ENCODE data around the gene MMS22L.
A peak's percentile ranks its signal among the peaks of the same experiment; 100 is the strongest.

Gene MMS22L, protein sequence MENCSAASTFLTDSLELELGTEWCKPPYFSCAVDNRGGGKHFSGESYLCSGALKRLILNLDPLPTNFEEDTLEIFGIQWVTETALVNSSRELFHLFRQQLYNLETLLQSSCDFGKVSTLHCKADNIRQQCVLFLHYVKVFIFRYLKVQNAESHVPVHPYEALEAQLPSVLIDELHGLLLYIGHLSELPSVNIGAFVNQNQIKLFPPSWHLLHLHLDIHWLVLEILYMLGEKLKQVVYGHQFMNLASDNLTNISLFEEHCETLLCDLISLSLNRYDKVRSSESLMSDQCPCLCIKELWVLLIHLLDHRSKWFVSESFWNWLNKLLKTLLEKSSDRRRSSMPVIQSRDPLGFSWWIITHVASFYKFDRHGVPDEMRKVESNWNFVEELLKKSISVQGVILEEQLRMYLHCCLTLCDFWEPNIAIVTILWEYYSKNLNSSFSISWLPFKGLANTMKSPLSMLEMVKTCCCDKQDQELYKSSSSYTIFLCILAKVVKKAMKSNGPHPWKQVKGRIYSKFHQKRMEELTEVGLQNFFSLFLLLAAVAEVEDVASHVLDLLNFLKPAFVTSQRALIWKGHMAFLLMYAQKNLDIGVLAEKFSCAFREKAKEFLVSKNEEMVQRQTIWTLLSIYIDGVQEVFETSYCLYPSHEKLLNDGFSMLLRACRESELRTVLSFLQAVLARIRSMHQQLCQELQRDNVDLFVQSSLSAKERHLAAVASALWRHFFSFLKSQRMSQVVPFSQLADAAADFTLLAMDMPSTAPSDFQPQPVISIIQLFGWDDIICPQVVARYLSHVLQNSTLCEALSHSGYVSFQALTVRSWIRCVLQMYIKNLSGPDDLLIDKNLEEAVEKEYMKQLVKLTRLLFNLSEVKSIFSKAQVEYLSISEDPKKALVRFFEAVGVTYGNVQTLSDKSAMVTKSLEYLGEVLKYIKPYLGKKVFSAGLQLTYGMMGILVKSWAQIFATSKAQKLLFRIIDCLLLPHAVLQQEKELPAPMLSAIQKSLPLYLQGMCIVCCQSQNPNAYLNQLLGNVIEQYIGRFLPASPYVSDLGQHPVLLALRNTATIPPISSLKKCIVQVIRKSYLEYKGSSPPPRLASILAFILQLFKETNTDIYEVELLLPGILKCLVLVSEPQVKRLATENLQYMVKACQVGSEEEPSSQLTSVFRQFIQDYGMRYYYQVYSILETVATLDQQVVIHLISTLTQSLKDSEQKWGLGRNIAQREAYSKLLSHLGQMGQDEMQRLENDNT

DNA sequence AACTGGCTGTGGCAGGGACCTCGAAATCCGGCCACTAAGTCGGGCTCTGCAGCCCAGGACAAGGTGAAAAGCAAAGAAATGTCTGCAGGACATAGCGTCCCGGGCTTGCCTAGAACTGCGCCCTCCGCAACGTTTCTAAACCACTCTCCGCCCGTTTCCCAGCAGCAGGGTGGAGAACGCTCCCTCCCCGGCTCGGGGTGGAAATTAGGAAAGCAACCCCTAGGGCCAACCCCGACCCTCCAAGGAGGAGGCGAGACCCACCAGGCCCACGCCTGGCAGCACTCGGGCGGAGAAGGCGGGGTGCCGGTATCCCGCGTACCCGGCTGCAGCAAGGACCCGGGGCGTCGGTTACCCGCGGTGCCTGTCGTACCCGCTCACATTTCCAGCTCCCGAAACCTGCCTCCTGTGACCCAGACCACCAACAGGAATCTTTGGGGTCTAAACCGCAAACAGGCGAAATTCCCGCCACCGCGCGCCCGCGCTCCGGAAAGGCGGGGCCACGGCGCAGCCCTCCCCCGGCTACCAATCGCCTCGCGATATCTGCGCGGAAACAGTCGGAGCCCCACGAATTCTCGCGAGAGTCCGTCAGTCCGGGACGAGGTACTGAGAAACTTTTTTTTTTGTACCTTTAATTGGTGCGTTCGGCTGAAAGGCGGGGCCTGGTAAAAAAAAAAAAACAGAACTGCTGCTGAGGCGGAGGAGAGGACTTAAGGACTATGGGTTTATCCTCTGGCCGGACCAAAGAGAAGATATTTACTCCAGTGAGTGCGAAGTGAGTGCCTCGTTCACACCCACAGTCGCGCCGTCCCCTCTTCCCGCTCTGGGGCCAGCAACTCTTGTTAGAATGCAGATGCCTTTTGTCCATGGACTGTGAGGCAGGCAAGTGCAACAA is at the start of gene MMS22L:
TSS of gene MMS22L (minus strand) at position 491 of the 892 bp plus-strand sequence. CDS start 739 bp downstream, outside the sequence.
- peak; percentile 75 for DNase-seq (ENCODE audit: low read depth)

DNA sequence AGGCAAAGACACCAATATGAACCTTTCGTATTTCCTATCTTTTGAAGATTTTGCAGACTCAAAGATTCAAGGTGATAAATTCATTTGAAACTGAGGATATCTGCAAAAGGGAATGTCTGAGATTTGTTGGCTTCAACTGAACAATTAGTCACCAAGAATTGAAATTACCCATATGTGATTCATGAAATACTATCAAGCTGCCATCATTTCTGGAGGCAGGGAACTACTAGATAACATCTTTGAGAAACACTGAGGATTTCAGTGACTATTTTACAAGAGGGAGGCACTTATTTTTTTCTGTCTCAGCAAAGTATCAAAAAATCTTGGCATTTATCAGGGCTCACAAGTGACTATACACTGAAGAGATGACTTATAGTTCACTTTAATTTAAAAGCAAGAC is 39.8 kb upstream of the MMS22L start:
- DNase-seq (ENCODE audit: low read depth), result peak; percentile 11

DNA sequence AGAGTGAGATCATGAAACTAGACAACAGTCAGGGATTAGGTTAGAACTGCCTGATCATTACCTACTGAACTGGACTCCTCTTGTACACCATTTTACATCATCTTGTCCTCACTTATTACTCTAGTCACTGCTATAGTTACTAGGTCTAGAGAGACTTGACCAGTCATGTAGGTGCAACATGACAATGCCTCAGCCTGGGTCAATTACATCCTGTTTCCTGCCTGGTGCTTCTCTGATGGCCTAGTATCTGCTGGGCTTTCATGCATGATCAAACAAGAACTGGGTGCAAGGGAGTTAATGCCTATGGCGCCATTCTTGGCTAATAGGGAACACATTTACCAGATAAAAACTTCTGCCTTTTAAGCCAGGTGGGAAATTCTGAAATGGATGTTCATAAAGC is 39.2 kb upstream of the MMS22L start:
- DNase-seq (ENCODE audit: low read depth), result no peak

DNA sequence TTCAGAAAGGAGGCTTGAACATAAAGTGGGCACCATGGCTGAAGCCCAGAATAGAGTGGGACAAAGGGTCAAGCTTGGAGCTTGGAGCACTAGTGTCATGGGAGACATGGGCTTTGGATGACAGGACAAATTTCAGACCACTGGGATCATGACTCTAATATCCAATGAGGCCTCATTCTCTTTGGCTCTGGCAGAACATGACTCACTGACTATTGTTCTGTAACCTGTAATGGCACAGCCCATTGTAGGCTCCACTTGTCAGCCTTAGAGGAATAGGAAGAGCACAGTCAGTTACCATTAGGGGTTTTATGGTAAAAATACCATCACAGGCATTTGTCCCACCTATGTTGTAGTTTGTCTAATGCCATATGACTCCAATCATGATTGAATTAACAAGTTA is 34.0 kb upstream of the MMS22L start:
- DNase-seq (ENCODE audit: low read depth), result no peak

DNA sequence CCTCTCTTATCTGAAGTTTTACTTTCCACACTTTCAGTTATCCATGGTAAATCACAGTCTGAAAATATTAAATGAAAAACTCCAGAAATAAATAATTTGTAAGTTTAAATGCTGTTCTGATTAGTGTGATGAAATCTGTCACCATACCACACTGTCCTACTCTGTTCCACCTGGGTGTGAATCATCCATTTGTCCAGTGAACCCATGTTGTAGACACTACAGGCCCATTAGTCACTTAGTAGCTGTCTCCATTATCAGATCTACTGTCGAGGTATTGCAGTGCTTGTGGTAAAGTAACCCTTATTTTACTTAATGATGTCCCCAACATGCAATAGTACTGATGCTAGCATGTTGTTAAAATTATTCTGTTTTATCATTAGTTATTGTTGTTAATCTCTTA is 29.2 kb upstream of the MMS22L start:
- no peak for DNase-seq (ENCODE audit: low read depth)

DNA sequence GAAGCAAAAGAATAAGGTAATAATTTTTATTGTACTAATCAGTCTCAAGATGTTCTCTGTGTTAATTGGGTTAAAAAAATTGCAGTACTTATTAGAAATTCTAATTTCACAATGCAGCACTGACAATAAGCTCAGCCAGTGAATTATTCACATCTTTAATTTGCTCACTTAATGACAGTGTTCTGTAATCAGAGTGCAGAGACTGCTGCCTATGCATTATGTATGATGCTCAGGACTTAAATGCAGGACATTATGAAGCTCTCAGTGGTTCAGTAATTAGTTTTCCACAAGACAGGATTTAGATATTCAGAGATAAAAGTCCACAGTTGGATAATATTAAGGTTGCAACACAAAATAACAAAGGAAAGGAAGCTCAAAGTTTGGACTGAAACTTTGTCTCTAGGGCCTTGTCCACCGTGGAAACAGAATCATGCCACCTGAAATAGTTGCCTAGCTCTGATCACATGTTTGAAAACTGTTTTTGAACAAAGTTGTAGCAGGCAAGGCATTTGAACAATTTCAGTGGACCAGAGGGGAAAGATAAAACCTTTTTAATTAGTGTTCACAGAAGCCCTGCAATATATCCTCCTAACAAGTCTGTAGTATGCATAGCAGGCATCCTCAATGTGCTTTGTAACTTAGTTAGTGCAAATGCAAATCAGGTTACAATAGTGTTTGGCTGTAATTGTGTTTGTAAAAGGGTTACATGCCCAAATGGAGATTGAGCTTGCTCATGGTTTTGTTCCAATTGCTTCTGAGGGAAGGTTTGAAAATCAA is 23.7 kb upstream of the MMS22L start:
- DNase-seq (ENCODE audit: low read depth), result no peak

DNA sequence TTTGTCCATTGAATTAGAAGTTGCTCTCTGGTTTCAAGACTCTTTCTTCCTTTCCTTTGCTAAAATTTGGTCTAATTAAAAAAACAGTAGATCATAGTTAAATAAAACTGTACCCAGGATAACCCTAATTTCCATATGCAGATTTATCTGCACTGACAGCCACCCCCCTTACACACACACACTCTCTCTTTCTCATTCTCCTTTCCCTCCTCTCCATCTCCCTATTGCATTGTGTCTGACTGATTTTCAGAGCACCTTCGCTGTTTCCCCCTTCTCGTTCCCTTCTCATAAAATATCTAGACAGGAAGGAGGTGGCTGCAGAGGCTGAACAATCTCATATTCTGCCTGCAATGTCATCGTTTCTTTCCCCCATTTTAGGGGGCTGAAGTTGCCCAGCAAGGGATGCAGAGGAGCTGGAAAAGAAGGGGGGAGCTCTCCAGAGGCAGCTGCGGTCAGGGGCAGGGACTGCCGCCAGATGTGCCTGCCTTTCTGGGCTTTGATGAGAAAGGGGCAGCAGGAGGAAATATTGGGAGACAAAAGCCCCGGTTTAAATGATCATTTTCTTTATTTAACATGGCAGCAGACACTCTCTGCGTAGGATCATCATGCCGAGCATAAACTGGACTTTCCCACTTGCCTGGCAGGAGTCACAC is 22.5 kb upstream of the MMS22L start:
- DNase-seq (ENCODE audit: low read depth), result no peak

DNA sequence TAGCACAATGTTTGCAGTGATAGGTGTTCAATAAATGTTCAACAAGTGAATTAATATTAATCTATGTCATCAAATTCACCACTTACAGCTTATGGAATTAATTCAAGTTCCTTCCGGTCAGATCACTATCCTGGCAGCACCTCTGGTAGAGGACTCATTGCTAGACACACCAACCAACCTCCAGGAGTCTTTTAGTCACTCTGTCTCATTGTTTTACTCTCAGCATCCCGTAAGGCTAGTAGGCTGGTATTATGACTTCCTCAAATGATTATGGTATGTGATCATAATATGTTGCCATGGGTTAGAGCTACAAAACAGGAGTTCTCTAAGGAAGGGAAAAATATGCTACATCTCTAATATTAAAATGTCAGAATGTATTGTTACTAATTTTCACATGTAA is 21.7 kb upstream of the MMS22L start:
- no peak for DNase-seq (ENCODE audit: low read depth)

DNA sequence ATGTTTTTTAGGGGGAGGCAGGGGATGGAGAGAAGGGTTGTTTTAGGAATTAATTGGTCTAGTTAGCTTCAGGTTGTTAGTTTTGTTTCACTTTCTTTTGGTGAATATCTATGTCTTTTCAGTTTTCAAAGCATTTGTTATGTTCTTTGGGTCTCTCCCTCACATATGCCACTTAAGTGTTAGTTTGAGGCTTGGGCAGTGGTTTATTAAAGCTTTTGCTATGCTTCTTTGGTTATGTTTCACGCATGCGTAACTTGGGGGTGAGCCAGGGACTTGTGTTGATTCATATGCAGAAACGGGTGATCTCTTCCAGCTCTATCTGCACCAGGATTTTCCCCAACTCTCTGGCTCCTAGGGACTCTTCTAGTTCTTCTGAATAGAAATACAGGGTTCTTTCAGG is 11.4 kb upstream of the MMS22L start:
- DNase-seq (ENCODE audit: low read depth), result no peak

DNA sequence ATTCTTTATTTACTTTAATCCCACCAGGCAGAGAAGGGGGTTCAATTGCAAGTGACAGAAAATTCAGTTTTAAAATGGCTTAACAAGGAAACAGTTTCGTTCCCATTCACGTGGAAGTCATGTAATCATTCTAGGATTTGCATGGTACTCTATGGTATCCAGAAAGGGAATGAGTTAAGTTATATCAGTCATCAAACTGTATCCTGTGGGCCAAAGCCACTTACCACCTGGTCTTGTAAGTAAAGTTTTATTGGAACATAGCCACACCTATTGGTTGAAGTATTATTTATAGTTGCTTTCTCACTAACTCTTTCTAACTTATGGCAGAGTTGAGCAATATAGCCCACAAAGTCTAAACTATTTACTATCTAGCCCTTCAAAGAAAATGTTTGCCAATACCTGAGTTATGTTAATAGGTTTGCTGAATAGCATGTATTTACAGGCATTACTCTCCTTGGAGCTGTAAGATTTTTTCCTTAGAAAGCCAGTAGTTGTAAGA is 10.2 kb upstream of the MMS22L start:
- DNase-seq (ENCODE audit: low read depth), result no peak

DNA sequence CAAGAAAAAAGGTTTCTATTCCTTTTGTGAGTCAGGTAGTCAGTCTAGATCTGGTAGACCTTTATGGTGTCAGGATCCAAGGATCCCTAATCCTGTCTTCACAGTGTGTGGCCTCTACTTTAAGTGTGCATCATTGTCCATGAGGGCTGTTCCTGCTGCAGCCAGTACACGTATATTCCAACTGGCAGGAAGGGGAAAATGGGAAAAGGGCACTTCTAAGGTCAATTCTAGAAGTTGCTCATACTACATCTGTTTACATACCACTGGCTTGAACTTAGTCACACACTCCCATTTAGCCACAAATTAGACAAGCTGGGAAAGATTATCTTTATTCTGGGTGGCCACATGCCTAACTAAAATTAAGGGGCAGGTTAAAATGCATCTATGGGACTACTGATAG is 9.7 kb upstream of the MMS22L start:
- DNase-seq (ENCODE audit: low read depth), result no peak

DNA sequence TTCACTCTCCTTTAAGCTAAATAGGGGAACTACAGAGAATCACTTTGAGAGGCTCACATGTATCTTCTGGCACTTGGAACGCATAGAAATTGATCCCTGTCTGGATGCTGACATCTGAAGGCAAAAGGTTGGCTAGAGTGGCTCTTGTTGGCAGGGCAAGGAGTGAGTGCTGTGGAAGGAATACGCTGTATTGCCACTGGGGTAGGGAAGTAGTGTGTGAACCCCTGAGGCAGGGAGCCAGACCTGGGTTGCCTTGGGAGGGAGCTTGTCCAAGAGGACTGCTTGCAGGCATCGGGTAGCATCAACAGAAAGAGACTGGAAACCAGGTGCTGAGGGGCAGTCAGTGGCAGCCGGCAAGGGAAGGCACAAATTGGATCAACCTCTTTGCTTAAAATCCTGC is 8.9 kb upstream of the MMS22L start:
- DNase-seq (ENCODE audit: low read depth), result no peak

DNA sequence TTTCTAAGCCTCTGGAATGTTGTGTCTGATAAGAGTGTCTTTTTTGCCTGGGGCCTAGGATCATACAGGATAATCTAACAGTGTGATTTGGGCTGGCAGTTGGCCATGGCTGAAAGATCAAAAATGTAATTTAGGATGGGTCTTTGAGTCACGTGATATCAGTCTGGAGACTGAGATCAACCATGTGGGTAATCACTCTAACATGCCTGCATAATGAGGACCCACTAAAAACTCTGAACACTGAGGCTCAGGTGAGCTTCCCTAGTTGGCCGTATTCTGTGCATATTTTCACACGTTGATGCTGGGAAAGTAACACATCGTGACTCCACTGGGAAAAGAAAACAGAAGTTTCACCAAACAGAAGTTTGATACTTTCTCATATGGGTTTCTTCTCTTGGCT is 6.3 kb upstream of the MMS22L start:
- no peak for DNase-seq (ENCODE audit: low read depth)

DNA sequence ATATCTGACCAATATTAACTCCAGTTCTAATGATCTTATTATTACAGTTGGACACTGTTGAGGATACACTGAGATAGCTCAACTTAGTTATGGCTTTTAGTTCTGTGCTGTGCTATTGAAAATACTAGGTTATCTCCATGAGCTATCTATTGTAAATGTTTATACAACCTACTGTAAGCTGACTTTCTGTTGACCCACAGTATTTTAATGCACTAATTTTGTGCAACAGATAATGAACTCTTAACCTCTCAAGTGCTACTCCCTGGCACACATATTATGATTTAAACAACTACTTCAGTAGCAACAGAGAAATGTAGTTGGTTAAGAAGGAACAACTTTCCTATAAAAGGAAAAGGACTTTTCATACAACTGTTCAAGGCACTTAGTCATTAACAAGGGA is 5.2 kb upstream of the MMS22L start:
- no peak for DNase-seq (ENCODE audit: low read depth)

DNA sequence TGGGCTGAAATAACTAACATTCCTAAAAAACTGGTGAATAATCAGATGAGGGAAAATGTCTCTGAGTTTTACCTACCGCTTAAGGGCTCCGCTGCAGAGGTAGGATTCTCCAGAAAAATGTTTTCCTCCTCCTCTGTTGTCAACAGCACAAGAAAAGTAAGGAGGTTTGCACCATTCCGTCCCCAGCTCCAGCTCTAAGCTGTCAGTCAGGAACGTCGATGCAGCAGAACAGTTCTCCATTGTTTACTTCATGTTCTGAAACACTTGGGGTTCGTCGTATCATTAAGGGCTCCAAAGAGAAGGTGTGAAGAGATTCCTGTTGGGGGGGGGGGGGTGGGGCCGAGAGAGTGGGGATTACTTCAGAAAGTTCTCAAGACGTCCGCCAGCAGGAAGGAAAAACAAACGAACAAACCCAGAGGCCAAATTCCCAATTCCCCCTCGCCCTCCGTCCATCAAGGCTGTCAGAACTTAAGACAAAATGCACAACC is 734 bp downstream of the MMS22L start:
- no peak for DNase-seq (ENCODE audit: low read depth)

DNA sequence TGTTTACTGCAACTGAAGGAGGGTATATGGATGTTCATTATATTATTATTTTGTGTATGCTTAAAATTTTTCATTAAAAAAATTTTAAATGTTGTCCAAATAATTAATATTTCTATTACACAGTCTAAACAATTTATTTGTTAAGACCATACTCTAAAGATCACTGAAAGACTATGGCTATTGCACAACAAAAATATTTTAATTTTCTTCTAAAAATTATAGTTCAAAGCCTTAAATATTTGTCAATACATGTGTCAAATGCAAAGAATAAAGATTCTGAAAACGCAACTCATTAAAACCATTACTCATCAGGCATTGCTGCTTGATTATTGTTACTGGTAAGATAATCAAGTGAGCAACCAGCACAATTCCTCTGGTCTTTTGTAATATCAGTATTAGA is 2.2 kb downstream of the MMS22L start:
- no peak for DNase-seq (ENCODE audit: low read depth)

DNA sequence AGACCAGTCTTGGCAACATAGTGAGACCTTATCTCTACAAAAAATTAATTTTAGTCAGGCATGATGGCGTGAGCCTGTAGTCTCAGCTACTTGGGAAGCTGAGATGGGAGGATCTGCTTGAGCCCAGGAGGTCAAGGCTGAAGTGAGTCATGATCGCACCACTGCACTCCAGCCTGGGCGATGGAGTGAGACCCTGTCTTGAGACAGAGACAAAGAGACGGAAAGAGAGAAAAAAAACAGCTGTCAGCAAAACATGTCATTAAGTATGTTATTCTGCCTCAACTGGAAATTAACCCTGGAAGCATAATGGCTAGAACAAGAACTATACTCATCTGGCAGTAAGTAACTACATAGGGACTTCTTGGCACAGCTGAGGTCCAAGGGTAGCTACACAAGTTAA is 7.2 kb downstream of the MMS22L start:
- no peak for DNase-seq (ENCODE audit: low read depth)

DNA sequence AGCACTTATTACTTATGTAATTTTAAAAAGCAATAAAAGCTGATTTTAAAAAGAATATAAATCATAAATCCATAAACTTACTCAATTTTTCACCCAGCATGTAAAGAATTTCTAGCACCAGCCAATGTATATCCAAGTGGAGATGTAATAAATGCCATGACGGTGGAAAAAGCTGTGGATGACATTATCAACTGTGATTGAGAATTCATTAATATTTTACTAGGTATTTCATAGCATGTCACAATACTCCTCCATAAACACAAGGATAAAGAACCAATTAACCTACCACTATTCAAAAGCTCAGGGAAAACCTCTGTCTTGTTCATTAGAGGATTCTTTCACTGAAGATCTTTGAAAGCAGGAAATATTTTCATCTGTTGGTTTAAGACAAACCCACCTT is 13.2 kb downstream of the MMS22L start:
- no peak for DNase-seq (ENCODE audit: low read depth)

DNA sequence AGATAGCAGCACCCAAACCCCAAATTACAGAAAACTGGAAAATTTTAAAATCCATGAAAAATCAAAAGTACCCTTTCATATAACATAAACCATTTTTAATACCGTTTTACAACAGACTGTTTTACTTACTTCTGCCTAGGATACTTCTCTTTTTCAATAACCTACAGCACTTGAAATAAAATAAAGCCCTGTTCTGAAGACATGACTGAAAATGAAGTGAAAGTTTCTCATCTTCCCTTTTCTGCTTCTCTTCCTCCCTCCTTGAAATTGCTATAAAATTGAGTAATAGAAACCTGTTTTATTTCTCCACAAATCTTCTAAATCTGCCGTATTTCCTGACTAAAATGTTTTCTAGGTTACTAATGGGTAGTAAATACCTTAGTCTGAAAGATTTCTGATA is 20.3 kb downstream of the MMS22L start:
- DNase-seq (ENCODE audit: low read depth), result no peak

DNA sequence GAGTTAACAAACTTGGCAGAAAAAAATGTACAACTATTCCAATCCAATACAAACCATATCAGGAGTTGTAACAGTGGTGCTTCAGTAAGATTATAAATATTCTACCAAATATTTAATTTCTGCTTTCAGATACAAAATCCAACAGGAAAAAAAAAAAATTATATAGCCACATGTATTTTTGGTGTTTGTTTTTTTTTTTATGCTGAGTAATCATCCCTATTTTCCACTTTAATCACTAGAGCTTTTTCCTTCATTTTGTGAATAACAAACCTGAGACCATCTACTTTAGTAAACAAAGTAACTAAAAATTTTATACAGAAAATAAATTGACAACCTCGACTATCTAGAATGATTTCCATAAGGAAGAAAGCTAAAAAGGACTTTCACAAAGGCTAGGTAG is 36.2 kb downstream of the MMS22L start:
- no peak for DNase-seq (ENCODE audit: low read depth)

Data from non-pigmented ciliary epithelial cell (primary cell).